ENCODE data around the gene ATXN7.

GRCh38 chr3:63910891-63911290 is 47.2 kb downstream of the ATXN7 start:
- TF ChIP-seq CTCF (IDR thresholded peaks at IDR 0.05) (no peak), POLR2A (IDR thresholded peaks at IDR 0.05) (no peak), EP300 (IDR thresholded peaks at IDR 0.05) (no peak)
